LNCaP clone FGC (cell line): Measurements from ENCODE around the gene FAM98A.

Source experiments
- DNase-seq: peaks from one replicate; pipeline ENCODE4 v3.0.0-alpha.2; 2011; ENCODE audit warnings: low read depth
- H3K4me3 ChIP-seq: 2 replicates; pipeline ENCODE4 v1.5.1; 2011; ENCODE audit warnings: mild to moderate bottlenecking, low read depth, low read length, control low read depth
- CTCF ChIP-seq: IDR thresholded peaks from 2 replicates; pipeline ENCODE4 v1.5.1; 2012; ENCODE audit warnings: mild to moderate bottlenecking; ENCODE audit not compliant: control insufficient read depth, insufficient read depth; ENCODE audit errors: extremely low read depth

FAM98A gene

GRCh38 chr2:33535421-33535820, 63.7 kb downstream of the FAM98A start:
- no peak for TF ChIP-seq CTCF
- H3K4me3 ChIP-seq, result no peak overlapping the region
- no peak for DNase-seq
